ENCODE results near the gene DMBX1. TPM values are rescaled to one million over a fixed set of nuclear protein-coding genes. Genes with fewer than 3 reads are reported as not detected.

The DMBX1 gene
- total and polyA plus RNA-seq, 10 donors: not detected

- 65 to 80% (median 73%) methylated on average over 2 of the region's 2 CpGs for WGBS, 5 donors
- no peak overlapping the region for H3K27ac ChIP-seq
- H3K36me3 ChIP-seq: no peaks in the 10 kb centered on the region
- peaks cover 0 to 79% (median 17%) of the 10 kb centered on the region in 7 donors for H3K27me3 ChIP-seq (replicated peaks in 1 of 7)
- TF ChIP-seq, protein P1, sequence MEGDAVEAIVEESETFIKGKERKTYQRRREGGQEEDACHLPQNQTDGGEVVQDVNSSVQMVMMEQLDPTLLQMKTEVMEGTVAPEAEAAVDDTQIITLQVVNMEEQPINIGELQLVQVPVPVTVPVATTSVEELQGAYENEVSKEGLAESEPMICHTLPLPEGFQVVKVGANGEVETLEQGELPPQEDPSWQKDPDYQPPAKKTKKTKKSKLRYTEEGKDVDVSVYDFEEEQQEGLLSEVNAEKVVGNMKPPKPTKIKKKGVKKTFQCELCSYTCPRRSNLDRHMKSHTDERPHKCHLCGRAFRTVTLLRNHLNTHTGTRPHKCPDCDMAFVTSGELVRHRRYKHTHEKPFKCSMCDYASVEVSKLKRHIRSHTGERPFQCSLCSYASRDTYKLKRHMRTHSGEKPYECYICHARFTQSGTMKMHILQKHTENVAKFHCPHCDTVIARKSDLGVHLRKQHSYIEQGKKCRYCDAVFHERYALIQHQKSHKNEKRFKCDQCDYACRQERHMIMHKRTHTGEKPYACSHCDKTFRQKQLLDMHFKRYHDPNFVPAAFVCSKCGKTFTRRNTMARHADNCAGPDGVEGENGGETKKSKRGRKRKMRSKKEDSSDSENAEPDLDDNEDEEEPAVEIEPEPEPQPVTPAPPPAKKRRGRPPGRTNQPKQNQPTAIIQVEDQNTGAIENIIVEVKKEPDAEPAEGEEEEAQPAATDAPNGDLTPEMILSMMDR (IDR thresholded peaks at IDR 0.05 in 8 of 11, conservative IDR thresholded peaks at IDR 0.05 in 3 of 11): no peak
- TF ChIP-seq POLR2A (IDR thresholded peaks at IDR 0.05) (no peak), POLR2AphosphoS5 (IDR thresholded peaks at IDR 0.05) (no peak)
- H3K9me3 ChIP-seq: no peaks in the 10 kb centered on the region
- no peak for DNase-seq
- intact Hi-C loops (cut with DNase I; ENCODE audit: low total_unique reads): no loop called here
- peaks cover 0 to 14% (median 8%) of the 10 kb centered on the region in 6 donors for H3K4me1 ChIP-seq
- no peak overlapping the region for H3K4me3 ChIP-seq
Measured at GRCh38 chr1:46537651-46538050, 48.0 kb downstream of the DMBX1 start.

GRCh38 chr1:46538147-46538546, 48.5 kb downstream of the DMBX1 start:
- intact Hi-C loops (cut with DNase I; ENCODE audit: low total_unique reads): no loop called here
- H3K4me1 ChIP-seq: peaks cover 0 to 10% (median 6%) of the 10 kb centered on the region in 6 donors
- peaks cover 0 to 79% (median 22%) of the 10 kb centered on the region in 7 donors for H3K27me3 ChIP-seq (replicated peaks in 1 of 7)
- DNase-seq: no peak
- H3K9me3 ChIP-seq: no peaks in the 10 kb centered on the region
- H3K27ac ChIP-seq: no peak overlapping the region
- TF ChIP-seq POLR2A (IDR thresholded peaks at IDR 0.05) (no peak), POLR2AphosphoS5 (IDR thresholded peaks at IDR 0.05) (no peak)
- TF ChIP-seq, protein P1 (IDR thresholded peaks at IDR 0.05 in 8 of 11, conservative IDR thresholded peaks at IDR 0.05 in 3 of 11): no peak
- no peak overlapping the region for H3K4me3 ChIP-seq
- no peaks in the 10 kb centered on the region for H3K36me3 ChIP-seq
- WGBS, 5 donors: 64 to 84% (median 77%) methylated on average over 2 of the region's 2 CpGs

Other genes starting within 250 kb of the DMBX1 start
- 1 to 10 TPM; 2.4 to 9.2 (median 2.9) TPM for gene RAD54L, start 242.1 kb upstream of the DMBX1 start, total RNA-seq
- 1 to 10 TPM; 2.9 to 4.1 (median 2.9) TPM for gene RAD54L, start 242.1 kb upstream of the DMBX1 start, polyA plus RNA-seq
- gene LRRC41, start 186.2 kb upstream of the DMBX1 start, total RNA-seq: 10 to 100 TPM; 38.2 to 57.2 (median 47.6) TPM
- gene LRRC41, start 186.2 kb upstream of the DMBX1 start, polyA plus RNA-seq: 10 to 100 TPM; 13.3 to 24.3 (median 16.5) TPM
- gene UQCRH, start 186.1 kb upstream of the DMBX1 start, total RNA-seq: 100 to 1,000 TPM; 106 to 386 (median 149) TPM
- gene UQCRH, start 186.1 kb upstream of the DMBX1 start, polyA plus RNA-seq: 100 to 1,000 TPM; 421 to 545 (median 474) TPM
- 10 to 100 TPM; 24.8 to 35.2 (median 28.0) TPM for gene NSUN4, start 149.0 kb upstream of the DMBX1 start, total RNA-seq
- gene NSUN4, start 149.0 kb upstream of the DMBX1 start, polyA plus RNA-seq: 10 to 100 TPM in 1 of 3 donors, 1 to 10 TPM in 2; 7.2 to 14.6 (median 7.6) TPM
- 10 to 100 TPM in 1 of 7 donors, 1 to 10 TPM in 6; 5.2 to 15.3 (median 7.3) TPM for gene FAAH, start 95.5 kb upstream of the DMBX1 start, total RNA-seq
- 10 to 100 TPM in 1 of 3 donors, 1 to 10 TPM in 2; 5.3 to 10.5 (median 9.6) TPM for gene FAAH, start 95.5 kb upstream of the DMBX1 start, polyA plus RNA-seq
- gene KNCN, start 61.8 kb downstream of the DMBX1 start, total RNA-seq: not detected
- gene KNCN, start 61.8 kb downstream of the DMBX1 start, polyA plus RNA-seq: not detected
- gene MKNK1, start 114.4 kb downstream of the DMBX1 start, total RNA-seq: 100 to 1,000 TPM in 5 of 7 donors, 10 to 100 TPM in 2; 67.3 to 169 (median 114) TPM
- 10 to 100 TPM; 19.2 to 42.7 (median 35.6) TPM for gene MKNK1, start 114.4 kb downstream of the DMBX1 start, polyA plus RNA-seq
- 10 to 100 TPM; 20.6 to 27.5 (median 24.5) TPM for gene MOB3C, start 127.0 kb downstream of the DMBX1 start, total RNA-seq
- 10 to 100 TPM in 2 of 3 donors, 1 to 10 TPM in 1; 8.2 to 17.6 (median 11.9) TPM for gene MOB3C, start 127.0 kb downstream of the DMBX1 start, polyA plus RNA-seq
- gene ATPAF1, start 178.5 kb downstream of the DMBX1 start, total RNA-seq: 10 to 100 TPM; 23.7 to 39.5 (median 25.1) TPM
- 10 to 100 TPM; 23.7 to 31.7 (median 29.6) TPM for gene ATPAF1, start 178.5 kb downstream of the DMBX1 start, polyA plus RNA-seq
- gene TEX38, start 182.0 kb downstream of the DMBX1 start, total RNA-seq: not detected
- under 1 TPM in 2 of 3 donors, not detected in 1; 0.09 to 0.11 TPM for gene TEX38, start 182.0 kb downstream of the DMBX1 start, polyA plus RNA-seq
- 100 to 1,000 TPM in 5 of 7 donors, 10 to 100 TPM in 2; 82.1 to 126 (median 107) TPM for gene EFCAB14, start 229.3 kb downstream of the DMBX1 start, total RNA-seq
- 10 to 100 TPM; 15.1 to 24.4 (median 18.3) TPM for gene EFCAB14, start 229.3 kb downstream of the DMBX1 start, polyA plus RNA-seq